ACHN (cell line): ENCODE results near the gene ZC3H12A.
A peak's percentile ranks its signal among the peaks of the same experiment; 100 is the strongest.
"Not testable (repeated sequence)": the region's sequence is repeated elsewhere in the genome, so short reads cannot be mapped to it uniquely, and the experiment has no call there.

Experiments
- DNase-seq: peaks from one replicate; pipeline ENCODE4 v3.0.0-alpha.2; 2015
- in situ Hi-C: cut with HindIII; loops from 2 replicates; pipeline ENCODE4 v1.10.0; 2017; ENCODE audit warnings: low sequenced_read_pairs, low pct_ligation_motif_present, low pct_unique_long_range_greater_than_20kb

The ZC3H12A gene

GRCh38 chr1:37486680-37487618, 12.6 kb downstream of the ZC3H12A start:
- peak; percentile 56 for DNase-seq
- in situ Hi-C loops: no loop called here

- in situ Hi-C loops: no loop called here
- no peak for DNase-seq
Observed at GRCh38 chr1:37487619-37487984, 13.2 kb downstream of the ZC3H12A start.

DNA sequence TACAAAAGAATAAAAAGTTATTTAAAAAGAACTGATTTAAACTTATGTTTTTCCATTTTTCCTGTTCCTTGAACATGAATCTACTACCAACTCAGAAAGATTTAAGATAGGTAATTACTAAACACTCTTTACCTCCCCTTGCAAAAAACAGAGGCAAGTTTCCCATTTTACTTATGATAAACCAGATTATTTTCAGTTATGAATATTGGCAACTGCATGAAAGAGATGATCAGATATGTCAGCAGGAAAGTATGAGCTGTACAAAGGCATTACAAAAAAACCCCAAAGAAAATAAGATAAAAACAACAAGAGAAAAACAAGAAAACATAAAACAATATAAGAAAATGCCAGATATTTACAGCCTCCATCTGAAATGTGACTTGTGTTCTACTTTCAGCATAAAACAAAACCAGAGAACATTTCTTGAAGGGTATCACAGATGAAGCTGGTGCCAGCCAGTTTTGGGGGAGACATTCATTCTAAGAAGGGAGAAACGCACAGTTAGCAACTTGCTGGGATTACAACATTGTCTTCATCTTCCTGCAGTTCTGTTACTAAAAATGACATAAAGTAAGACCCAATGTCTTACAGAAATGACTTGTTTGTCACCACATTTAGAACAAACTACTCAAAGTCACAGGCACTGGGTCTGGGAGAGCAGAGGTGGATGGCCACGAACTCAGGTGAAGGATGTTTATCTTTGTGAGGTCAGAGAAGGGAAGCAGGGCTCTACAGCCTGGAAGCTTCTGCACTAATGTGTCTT, 19.1 kb downstream of the ZC3H12A start:
- in situ Hi-C loops: no loop called here
- no peak for DNase-seq

DNA sequence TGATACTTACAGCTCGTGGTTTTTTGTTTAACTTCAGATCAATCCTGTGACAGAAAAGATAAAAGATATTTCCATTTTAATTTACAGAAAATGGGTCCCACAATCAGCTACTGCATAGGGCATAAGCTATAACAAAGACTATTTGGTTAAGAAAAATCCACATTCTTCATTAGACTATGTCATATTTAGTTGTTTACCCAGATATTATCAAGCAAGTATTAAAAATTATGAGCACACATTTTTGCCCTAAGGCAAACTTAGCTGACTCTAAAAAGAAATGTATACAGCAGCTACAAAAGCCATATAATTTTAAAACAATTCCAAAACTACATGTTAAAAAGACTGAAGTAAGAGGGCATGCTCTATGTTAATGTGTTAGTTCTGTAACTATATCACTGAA, 21.5 kb downstream of the ZC3H12A start:
- no peak for DNase-seq
- in situ Hi-C loops: no loop called here

GRCh38 chr1:37497832-37498231, 23.5 kb downstream of the ZC3H12A start:
- DNase-seq: no peak
- in situ Hi-C loops: no loop called here

DNA sequence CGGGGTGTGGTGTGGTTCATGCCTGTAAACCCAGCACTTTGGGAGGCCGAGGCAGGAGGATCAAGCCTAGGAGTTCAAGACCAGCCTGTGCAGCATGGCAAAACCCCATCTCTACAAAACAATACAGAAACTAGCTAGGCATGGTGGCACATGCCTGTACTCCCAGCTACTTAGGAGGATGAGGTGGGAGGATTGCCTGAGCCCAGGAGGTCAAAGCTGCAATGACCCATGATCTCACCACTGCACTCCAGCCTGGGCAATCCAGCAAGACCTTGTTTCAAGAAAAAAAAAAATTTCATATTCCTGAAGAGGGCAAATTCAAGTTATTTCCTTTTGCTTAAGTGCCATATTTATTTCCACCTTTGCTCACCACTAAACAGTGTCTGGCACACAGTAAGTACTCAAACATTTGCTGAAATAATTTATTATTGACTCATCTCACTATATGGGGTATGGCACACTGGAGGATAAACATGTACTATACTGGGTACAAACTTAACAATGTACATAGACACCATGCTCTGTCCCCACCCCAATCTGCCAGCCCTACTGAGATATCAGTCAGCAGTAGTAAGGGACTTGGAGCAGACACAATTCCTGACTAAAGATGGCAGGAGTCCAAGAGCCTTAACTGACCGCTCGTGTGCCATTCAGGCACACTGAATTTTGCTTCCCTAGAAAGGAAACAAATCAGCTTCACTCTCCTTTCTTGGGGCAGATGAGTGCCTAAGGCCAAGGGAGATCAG, 24.7 kb downstream of the ZC3H12A start:
- in situ Hi-C loops: no loop called here
- DNase-seq: peak; percentile 18

- in situ Hi-C loops: no loop called here
- DNase-seq: no peak
Observed at GRCh38 chr1:37501661-37502060, 27.3 kb downstream of the ZC3H12A start.

- in situ Hi-C loops: no loop called here
Observed at GRCh38 chr1:37502104-37502503, 27.7 kb downstream of the ZC3H12A start.

DNA sequence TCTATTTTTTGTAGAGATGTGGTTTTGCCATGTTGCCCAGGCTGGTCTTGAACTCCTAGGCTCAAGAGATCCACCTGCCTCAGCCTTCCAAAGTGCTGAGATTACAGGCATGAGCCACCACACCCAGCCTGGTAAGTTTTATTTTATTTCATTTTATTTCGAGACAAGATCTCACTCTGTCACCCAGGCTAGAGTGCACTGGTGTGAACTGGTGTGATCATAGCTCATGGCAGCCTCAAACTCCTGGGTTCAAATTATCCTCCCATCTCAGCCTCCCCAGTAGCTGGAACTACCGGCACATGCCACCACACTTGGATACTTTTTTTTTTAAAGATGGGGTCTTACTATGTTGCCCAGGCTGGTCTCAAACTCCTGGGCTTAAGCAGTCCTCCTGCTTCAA, 28.4 kb downstream of the ZC3H12A start:
- in situ Hi-C loops: not testable (repeated sequence)

More at GRCh38 chr1:37502104-37502503, 27.7 kb downstream of the ZC3H12A start:
- DNase-seq: no peak

DNA sequence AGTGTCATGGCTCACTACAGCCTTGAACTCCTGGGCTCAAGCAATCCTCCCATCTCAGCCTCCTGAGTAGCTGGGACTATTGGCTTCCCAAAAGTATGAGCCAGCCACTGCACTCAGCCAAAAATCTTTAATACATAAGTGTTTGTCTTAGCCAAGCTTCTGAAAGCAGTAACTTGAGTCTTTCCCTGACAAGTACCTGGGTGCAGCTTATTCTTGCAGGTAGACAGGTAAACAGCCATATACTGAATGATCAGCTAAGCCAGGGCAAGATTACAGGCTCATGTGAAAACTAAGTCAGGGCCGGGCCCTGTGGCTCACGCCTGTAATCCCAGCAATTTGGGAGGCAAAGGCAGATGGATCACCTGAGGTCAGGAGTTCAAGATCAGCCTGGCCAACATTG, 32.4 kb downstream of the ZC3H12A start:
- no peak for DNase-seq
- in situ Hi-C loops: no loop called here

More for the DNA sequence above, 28.4 kb downstream of the ZC3H12A start:
- not testable (repeated sequence) for DNase-seq

- peak; percentile 35 for DNase-seq
- in situ Hi-C loops: no loop called here
Observed at GRCh38 chr1:37509181-37509580, 34.8 kb downstream of the ZC3H12A start.

- in situ Hi-C loops: no loop called here
- DNase-seq: no peak
Observed at GRCh38 chr1:37513795-37514349, 39.5 kb downstream of the ZC3H12A start.

DNA sequence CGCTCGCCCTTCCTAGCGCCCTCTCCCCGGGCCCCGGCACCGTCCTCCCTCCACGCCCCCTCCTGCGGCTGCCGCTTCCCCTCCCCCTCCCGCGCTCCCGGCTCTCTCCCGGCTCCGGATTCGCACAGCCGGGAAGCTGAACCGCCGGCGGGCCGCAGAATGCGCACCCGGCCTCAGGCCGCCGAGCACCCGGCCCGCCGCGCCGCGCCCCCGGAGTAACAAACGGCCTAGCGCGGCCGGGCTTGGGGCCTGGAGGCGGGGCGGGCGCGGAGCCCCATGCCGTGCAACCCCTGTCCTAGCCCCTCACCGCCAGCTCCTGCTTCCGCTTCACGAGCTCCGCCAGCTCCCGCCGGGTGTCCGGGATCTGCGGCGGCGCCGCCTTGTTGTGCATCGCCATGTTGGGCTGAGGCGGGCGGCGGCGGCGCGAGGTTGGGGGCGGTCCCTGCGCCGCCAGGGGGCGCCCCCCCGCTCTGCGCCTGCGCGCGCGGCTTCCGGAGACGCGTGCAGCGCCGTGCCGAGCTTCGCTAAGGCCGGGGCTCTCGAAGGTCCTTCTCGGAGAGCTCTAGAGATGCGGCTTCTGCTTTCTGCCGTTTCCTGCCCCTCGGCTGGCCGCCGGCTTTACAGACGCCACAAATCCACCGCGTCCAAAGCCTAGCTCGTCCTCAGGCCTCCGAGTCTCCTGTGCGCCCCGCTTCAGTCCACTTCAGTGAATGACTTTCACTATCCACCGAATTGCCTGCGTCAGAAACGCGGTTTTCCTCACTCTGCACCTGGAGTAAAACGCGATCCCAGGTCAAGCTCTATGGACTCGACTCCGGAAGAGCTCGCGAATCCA, 40.2 kb downstream of the ZC3H12A start, which contains the start of gene MEAF6:
MEAF6 (minus strand) TSS at position 417 of the 835 bp plus-strand sequence; CDS start at position 397, 20 bp downstream.
- DNase-seq: peak; percentile 82
- in situ Hi-C loops: no loop called here

DNA sequence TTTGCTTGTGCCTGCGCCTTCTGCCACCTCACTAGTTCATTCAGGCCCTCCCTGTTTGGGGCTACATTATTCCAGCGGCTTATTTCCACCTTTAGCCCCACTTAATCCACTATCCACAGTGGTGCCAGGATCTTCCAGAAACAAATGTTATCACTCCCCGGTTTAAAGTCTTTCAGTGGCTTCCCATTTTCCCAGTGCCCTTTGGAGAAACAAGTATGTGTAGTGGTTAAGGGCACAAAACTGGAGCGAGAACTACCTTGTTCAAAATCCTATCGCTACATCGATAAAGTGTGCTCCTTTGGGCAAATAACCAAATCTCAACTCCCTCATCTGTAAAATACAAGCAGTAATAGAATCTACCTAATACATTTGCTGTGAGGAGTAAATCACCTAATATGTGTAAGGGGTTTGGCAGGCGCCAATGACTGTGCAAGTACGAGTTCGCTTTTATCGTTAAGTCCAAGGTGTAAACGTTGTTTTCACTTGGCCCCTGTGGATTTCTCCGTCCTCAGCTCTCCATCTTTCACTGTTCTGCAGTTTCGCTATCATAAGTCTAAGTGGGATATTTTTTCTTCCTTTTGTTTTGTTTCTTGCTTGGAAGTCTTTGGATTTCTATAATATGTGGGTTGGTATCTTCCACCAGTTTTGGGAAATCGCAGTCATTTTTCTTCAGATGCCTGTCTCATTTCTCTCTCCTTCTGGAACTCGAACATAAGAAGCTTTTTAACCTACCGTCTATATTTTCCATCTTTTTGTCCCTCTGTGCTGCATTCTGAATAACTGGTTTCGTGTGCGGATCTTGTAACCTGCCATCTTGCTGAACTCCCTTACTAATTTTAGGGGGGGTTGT, 41.0 kb downstream of the ZC3H12A start:
- DNase-seq: no peak
- in situ Hi-C loops: no loop called here

DNA sequence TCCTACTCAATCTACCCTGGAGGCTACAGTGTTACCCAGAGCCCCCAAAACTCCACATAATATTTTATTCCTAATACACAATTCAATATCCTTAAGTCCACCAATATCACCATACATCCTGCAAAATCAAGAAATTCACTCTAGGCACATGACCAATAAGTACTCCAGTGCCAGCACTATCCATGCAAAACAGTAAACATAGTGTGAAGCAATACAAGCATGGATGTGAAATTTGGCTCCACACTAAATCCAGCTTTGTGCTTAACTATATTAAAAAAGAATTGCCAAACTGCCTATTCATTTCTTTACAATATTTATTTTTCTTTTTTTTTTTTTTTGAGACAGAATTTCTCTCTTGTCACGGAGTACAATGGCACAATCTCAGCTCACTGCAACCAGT, 43.2 kb downstream of the ZC3H12A start:
- DNase-seq: no peak
- in situ Hi-C loops: no loop called here

- in situ Hi-C loops, DNase-seq: not testable (repeated sequence)
Observed at GRCh38 chr1:37518241-37518640, 43.9 kb downstream of the ZC3H12A start.

- DNase-seq, in situ Hi-C loops: not testable (repeated sequence)
Observed at GRCh38 chr1:37518929-37519328, 44.5 kb downstream of the ZC3H12A start.
